Right lobe of liver (tissue), 4 donors: ENCODE data around the gene PRKN.

ENCODE experiments used
- POLR2A ChIP-seq: fragments of 450-650 bp; IDR thresholded peaks from one replicate; pipeline ENCODE4 v1.6.1; 2017; ENCODE audit warnings: antibody characterized with exemption, mild to moderate bottlenecking
- TF ChIP-seq, protein P1 (sequence below), 4 donors: fragments of 200-600 bp in 3 of 4; fragments of 450-650 bp in 1 of 4; IDR thresholded peaks; one replicate each; pipeline versions ENCODE4 v1.5.1 to v1.8.0; 2016 to 2022; ENCODE audit warnings: antibody characterized with exemption in 4 of 4, mild to moderate bottlenecking in 2 of 4
- donor health status: DM: no; HTN: no; CAD: no.
- donor health status: DM: no; HTN: no; CAD: no.
- donor health status: DM: no; HTN: yes; CAD: no.

DNA sequence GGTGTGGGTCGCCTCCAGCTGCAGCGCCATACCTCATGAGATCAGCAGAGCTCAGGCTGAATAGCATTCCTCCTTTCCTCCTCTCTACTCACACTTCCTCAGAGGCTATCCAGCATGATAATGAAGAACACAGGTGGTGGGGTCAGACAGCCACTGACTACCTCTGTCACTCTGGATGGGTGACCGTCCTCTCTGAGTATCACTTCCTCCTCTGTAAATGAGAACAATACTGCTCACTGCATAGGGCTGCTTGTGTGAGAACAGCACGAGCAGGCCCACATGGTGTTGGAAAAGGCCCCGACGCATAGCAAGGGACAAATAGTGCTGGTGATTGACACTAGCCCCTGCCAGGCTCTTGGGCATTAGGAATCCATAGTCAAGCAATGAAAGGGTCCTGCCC is 239.1 kb downstream of the PRKN start:
- TF ChIP-seq POLR2A = no peak
- TF ChIP-seq, protein P1, sequence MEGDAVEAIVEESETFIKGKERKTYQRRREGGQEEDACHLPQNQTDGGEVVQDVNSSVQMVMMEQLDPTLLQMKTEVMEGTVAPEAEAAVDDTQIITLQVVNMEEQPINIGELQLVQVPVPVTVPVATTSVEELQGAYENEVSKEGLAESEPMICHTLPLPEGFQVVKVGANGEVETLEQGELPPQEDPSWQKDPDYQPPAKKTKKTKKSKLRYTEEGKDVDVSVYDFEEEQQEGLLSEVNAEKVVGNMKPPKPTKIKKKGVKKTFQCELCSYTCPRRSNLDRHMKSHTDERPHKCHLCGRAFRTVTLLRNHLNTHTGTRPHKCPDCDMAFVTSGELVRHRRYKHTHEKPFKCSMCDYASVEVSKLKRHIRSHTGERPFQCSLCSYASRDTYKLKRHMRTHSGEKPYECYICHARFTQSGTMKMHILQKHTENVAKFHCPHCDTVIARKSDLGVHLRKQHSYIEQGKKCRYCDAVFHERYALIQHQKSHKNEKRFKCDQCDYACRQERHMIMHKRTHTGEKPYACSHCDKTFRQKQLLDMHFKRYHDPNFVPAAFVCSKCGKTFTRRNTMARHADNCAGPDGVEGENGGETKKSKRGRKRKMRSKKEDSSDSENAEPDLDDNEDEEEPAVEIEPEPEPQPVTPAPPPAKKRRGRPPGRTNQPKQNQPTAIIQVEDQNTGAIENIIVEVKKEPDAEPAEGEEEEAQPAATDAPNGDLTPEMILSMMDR (IDR thresholded peaks at IDR 0.05) = no peak
